Fibroblast of mammary gland (primary cell): ENCODE measurements around the gene ATP6V1C2.

Source experiments
- DNase-seq: peaks from one replicate; pipeline ENCODE4 v3.0.0-alpha.2; 2010; ENCODE audit warnings: low read depth
- H3K4me3 ChIP-seq: 2 replicates; pipeline ENCODE4 v1.5.1; 2011; ENCODE audit warnings: low read depth, mild to moderate bottlenecking, low read length, moderate library complexity; ENCODE audit not compliant: control insufficient read depth
- TF ChIP-seq, protein P1 (sequence below): conservative IDR thresholded peaks from 2 replicates; pipeline ENCODE4 v1.5.1; 2011; ENCODE audit warnings: low read depth, low read length, inconsistent platforms; ENCODE audit not compliant: control insufficient read depth, insufficient read depth

The ATP6V1C2 gene

GRCh38 chr2:10790228-10790973 lies 69.0 kb downstream of the ATP6V1C2 start:
- TF ChIP-seq, protein P1, sequence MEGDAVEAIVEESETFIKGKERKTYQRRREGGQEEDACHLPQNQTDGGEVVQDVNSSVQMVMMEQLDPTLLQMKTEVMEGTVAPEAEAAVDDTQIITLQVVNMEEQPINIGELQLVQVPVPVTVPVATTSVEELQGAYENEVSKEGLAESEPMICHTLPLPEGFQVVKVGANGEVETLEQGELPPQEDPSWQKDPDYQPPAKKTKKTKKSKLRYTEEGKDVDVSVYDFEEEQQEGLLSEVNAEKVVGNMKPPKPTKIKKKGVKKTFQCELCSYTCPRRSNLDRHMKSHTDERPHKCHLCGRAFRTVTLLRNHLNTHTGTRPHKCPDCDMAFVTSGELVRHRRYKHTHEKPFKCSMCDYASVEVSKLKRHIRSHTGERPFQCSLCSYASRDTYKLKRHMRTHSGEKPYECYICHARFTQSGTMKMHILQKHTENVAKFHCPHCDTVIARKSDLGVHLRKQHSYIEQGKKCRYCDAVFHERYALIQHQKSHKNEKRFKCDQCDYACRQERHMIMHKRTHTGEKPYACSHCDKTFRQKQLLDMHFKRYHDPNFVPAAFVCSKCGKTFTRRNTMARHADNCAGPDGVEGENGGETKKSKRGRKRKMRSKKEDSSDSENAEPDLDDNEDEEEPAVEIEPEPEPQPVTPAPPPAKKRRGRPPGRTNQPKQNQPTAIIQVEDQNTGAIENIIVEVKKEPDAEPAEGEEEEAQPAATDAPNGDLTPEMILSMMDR: no peak
- no peak overlapping the region for H3K4me3 ChIP-seq
- DNase-seq: no peak

GRCh38 chr2:10792001-10792634 lies 70.7 kb downstream of the ATP6V1C2 start:
- DNase-seq: no peak
- no peak overlapping the region for H3K4me3 ChIP-seq
- TF ChIP-seq, protein P1: no peak

DNA sequence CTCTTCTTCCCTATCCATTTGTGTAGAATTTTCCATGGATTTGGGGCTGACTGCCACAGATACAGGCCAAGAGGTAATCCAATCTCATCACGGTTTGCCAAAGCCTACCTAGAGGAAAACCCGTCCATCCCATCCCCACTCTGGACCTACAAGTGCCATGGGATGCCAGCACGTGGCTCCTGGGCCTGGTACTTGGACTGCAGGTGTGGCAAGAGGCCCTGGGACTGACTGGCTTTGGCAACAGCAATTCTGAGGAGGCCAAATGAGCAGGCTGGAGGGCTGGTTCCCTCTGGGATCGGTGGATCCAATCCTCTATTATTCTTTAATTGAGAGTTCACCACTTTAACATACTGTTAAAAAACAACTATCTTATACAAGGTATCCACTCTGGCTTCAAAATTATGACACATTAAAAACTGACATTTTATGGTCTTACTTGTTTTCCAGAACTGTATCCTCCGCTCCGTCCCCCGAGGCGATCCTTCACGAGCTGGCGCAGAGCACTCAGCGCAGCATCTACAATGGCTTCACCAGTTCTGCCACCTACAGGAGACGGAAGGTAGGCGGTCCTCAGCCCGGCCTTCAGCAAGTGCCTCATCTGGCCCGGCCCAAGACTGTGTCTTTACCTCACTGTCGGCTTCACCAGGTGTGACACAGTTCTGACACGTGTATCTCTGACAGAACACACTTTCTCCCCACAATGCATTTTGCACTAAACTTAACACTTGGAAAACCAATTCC lies 71.4 kb downstream of the ATP6V1C2 start:
- TF ChIP-seq, protein P1: no peak
- no peak for DNase-seq
- H3K4me3 ChIP-seq: no peak overlapping the region

GRCh38 chr2:10793816-10794215 lies 72.4 kb downstream of the ATP6V1C2 start:
- TF ChIP-seq, protein P1: no peak
- DNase-seq: no peak
- no peak overlapping the region for H3K4me3 ChIP-seq

DNA sequence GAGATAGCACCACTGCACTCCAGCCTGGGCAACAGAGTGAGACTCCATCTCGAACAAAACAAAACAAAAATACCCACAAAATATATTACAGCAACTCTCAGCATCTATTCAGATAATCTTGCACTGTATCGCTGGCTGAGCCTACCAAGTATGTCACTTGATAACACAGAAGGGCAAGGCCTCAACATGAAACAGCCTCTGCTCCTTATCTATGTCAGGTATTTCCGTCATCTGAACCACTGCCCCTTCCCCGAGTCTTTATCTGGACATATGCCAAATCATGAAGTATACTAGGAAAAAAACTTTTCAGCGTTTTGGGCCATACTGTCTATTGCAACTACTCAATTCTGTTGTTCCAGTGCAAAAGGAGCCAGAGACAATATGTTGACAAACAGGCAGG lies 73.4 kb downstream of the ATP6V1C2 start:
- H3K4me3 ChIP-seq: no peak overlapping the region
- no peak for DNase-seq
- TF ChIP-seq, protein P1: no peak

- no peak overlapping the region for H3K4me3 ChIP-seq
- TF ChIP-seq, protein P1: no peak
- DNase-seq: no peak
Measured at GRCh38 chr2:10795508-10796046, 74.1 kb downstream of the ATP6V1C2 start.
